Caco-2 (cell line): Measurements from ENCODE around the gene TNFAIP8L2. TPM values are rescaled to one million over a fixed set of nuclear protein-coding genes. Genes with fewer than 3 reads are reported as not detected.

Source experiments
- BruUV-seq: library from RNA; stranded (reverse); fragments of 400-500 nt; replicated peaks from 2 replicates; lab custom pipeline; 2021; lab: Mats Ljungman, UMichigan
- CTCF ChIA-PET: fragments of 300-600 bp; sonication (Branson Sonifier 250); formaldehyde crosslinking; loops from one replicate; lab custom pipeline; 2022; ENCODE audit warnings: antibody characterized with exemption; lab: Charles Lee
- POLR2A ChIA-PET: fragments of 300-600 bp; sonication (Branson Sonifier 250); formaldehyde crosslinking; loops from one replicate; lab custom pipeline; 2022; ENCODE audit warnings: antibody characterized with exemption; lab: Charles Lee
- DNase-seq, 2 experiments: peaks; one replicate each; pipeline versions ENCODE4 v3.0.0 to v3.0.0-alpha.2; 2020 to 2022
- H3K27me3 ChIP-seq: replicated peaks from 2 replicates; pipeline ENCODE4 v1.6.0; 2011; ENCODE audit warnings: low read length; ENCODE audit not compliant: control insufficient read depth, insufficient read depth
- H3K36me3 ChIP-seq: 2 replicates; pipeline ENCODE4 v1.5.1; 2011; ENCODE audit warnings: low read length; ENCODE audit not compliant: control insufficient read depth, insufficient read depth
- H3K4me1 ChIP-seq: fragments of 250-450 bp; sonication (Bioruptor Pico); 2 replicates; pipeline ENCODE4 v1.5.1; 2020; ENCODE audit warnings: mild to moderate bottlenecking
- H3K4me3 ChIP-seq: 2 replicates; pipeline ENCODE4 v1.5.1; 2011; ENCODE audit warnings: low read depth, mild to moderate bottlenecking, control low read depth, low read length
- H3K9me3 ChIP-seq: fragments of 250-450 bp; sonication (Bioruptor Pico); 2 replicates; pipeline ENCODE4 v1.5.1; 2020; ENCODE audit warnings: mild to moderate bottlenecking, moderate library complexity
- H3K27ac Mint-ChIP-seq: one replicate; pipeline ENCODE4 v1.8.0; 2022; ENCODE audit warnings: mixed read lengths; ENCODE audit not compliant: unreplicated experiment
- H3K27me3 Mint-ChIP-seq: one replicate; pipeline ENCODE4 v1.8.0; 2022; ENCODE audit warnings: mixed read lengths; ENCODE audit not compliant: insufficient read depth, unreplicated experiment
- H3K36me3 Mint-ChIP-seq: one replicate; pipeline ENCODE4 v1.8.0; 2022; ENCODE audit warnings: mild to moderate bottlenecking, mixed read lengths; ENCODE audit not compliant: insufficient read depth, unreplicated experiment
- H3K4me1 Mint-ChIP-seq: one replicate; pipeline ENCODE4 v1.8.0; 2022; ENCODE audit warnings: low read depth, mixed read lengths; ENCODE audit not compliant: unreplicated experiment
- H3K4me3 Mint-ChIP-seq: one replicate; pipeline ENCODE4 v1.8.0; 2022; ENCODE audit warnings: mild to moderate bottlenecking, moderate library complexity, mixed read lengths; ENCODE audit not compliant: unreplicated experiment
- H3K9me3 Mint-ChIP-seq: one replicate; pipeline ENCODE4 v1.8.0; 2022; ENCODE audit warnings: mixed read lengths; ENCODE audit not compliant: unreplicated experiment
- intact Hi-C: fragments of 100-400 bp; cut with micrococcal nuclease; formaldehyde crosslinking; loops from one replicate; pipeline ENCODE4 v1.10.0; 2022; ENCODE audit not compliant: unreplicated experiment
- total RNA-seq: library from RNA; stranded (reverse); gene quantifications from 2 replicates; pipeline ENCODE4 v1.2.3, GENCODE V29; 2022
- TF ChIP-seq, protein P1 (sequence below), 2 experiments: fragments of 200-600 bp in 1 of 2; IDR thresholded peaks; 1 replicate in 1 of 2; 2 replicates in 1 of 2; pipeline versions ENCODE4 v1.5.1 to v1.8.0; 2011 to 2022; ENCODE audit warnings: antibody characterized with exemption in 1 of 2, control low read depth in 1 of 2, inconsistent platforms in 1 of 2, low read depth in 1 of 2, low read length in 1 of 2, mild to moderate bottlenecking in 1 of 2, moderate library complexity in 1 of 2; ENCODE audit not compliant: insufficient read depth in 1 of 2, severe bottlenecking in 1 of 2, unreplicated experiment in 1 of 2

The TNFAIP8L2 gene
- total RNA-seq, 1 experiment from 2014 or later: not detected

DNA sequence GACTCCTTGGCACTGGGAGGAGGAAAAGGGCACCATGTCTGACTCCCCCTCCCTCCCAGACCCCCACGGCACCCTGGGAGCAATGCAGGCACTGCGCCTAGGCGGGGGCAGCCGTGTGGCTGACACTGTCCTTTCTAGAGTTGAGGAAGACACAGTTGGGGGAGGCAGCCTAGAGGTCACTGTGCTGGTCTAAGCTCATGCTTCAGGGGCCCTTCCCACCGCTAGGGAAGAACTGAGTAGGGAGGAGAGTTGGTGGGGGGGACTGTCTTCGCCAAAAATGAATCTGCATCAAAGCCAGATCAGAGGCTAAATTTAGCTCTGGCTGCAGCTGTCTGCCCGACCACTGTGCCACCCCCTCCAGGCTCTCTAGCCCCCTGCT lies 13.4 kb upstream of the TNFAIP8L2 start:
- H3K27me3 Mint-ChIP-seq: no peaks in the 10 kb centered on the region
- ChIA-PET CTCF (interaction anchor here (1.1 kb wide), 1 partner anchor 43 kb away, joined by 4 read pairs; no protein-coding TSS in a partner anchor), POLR2A (interaction anchor here (0.6 kb wide), 1 partner anchor 96 kb away, joined by 3 read pairs; the partner anchor contains the start of gene C1orf56)
- no peak for DNase-seq
- H3K9me3 Mint-ChIP-seq: no peaks in the 10 kb centered on the region
- H3K4me1 ChIP-seq: peaks cover 11% of the 10 kb centered on the region
- no TSS peak for BruUV-seq
- H3K4me1 Mint-ChIP-seq: peaks cover 12% of the 10 kb centered on the region
- H3K9me3 ChIP-seq: no peaks in the 10 kb centered on the region
- no peak overlapping the region for H3K4me3 ChIP-seq
- H3K36me3 Mint-ChIP-seq: peaks cover 4% of the 10 kb centered on the region
- no peak overlapping the region for H3K4me3 Mint-ChIP-seq
- no peaks in the 10 kb centered on the region for H3K27me3 ChIP-seq
- intact Hi-C loops: no loop called here
- H3K36me3 ChIP-seq: no peaks in the 10 kb centered on the region
- TF ChIP-seq, protein P1, sequence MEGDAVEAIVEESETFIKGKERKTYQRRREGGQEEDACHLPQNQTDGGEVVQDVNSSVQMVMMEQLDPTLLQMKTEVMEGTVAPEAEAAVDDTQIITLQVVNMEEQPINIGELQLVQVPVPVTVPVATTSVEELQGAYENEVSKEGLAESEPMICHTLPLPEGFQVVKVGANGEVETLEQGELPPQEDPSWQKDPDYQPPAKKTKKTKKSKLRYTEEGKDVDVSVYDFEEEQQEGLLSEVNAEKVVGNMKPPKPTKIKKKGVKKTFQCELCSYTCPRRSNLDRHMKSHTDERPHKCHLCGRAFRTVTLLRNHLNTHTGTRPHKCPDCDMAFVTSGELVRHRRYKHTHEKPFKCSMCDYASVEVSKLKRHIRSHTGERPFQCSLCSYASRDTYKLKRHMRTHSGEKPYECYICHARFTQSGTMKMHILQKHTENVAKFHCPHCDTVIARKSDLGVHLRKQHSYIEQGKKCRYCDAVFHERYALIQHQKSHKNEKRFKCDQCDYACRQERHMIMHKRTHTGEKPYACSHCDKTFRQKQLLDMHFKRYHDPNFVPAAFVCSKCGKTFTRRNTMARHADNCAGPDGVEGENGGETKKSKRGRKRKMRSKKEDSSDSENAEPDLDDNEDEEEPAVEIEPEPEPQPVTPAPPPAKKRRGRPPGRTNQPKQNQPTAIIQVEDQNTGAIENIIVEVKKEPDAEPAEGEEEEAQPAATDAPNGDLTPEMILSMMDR (IDR thresholded peaks at IDR 0.05; ENCODE audit: insufficient read depth in 1 of 2, low read depth in 1 of 2, low read length in 1 of 2, severe bottlenecking in 1 of 2, unreplicated experiment in 1 of 2): no peak
- H3K27ac Mint-ChIP-seq: no peak overlapping the region

DNA sequence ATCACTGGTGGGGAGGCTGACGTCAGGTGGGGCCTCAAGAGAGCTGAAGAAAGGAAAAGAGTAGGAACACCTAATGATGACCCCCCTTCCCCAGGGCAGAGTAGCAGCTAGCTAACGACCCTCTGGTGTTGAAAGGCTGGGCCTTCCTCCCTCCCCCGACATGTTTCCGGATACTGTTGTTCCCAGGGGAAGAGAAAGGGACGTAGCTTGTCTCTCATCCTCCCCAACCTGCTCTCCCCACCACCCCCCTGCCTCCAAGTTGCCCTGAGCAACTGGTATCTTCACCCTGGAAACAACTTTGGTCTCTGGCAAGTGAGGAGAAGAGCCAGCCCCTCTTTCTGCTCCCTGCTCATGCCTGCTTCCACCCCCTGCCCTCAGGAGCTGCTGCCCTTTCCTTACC lies 12.5 kb upstream of the TNFAIP8L2 start:
- BruUV-seq: no TSS peak
- H3K27me3 Mint-ChIP-seq: no peaks in the 10 kb centered on the region
- TF ChIP-seq, protein P1 (IDR thresholded peaks at IDR 0.05; ENCODE audit: insufficient read depth in 1 of 2, low read depth in 1 of 2, low read length in 1 of 2, severe bottlenecking in 1 of 2, unreplicated experiment in 1 of 2): no peak
- H3K36me3 Mint-ChIP-seq: peaks cover 4% of the 10 kb centered on the region
- DNase-seq: no peak
- no peaks in the 10 kb centered on the region for H3K9me3 Mint-ChIP-seq
- CTCF ChIA-PET: no interaction called here
- POLR2A ChIA-PET: no interaction called here
- H3K27me3 ChIP-seq: no peaks in the 10 kb centered on the region
- intact Hi-C loops: no loop called here
- H3K4me3 Mint-ChIP-seq: no peak overlapping the region
- H3K4me3 ChIP-seq: no peak overlapping the region
- H3K9me3 ChIP-seq: no peaks in the 10 kb centered on the region
- H3K4me1 ChIP-seq: peaks cover 16% of the 10 kb centered on the region
- peaks cover 12% of the 10 kb centered on the region for H3K4me1 Mint-ChIP-seq
- no peak overlapping the region for H3K27ac Mint-ChIP-seq
- no peaks in the 10 kb centered on the region for H3K36me3 ChIP-seq

DNA sequence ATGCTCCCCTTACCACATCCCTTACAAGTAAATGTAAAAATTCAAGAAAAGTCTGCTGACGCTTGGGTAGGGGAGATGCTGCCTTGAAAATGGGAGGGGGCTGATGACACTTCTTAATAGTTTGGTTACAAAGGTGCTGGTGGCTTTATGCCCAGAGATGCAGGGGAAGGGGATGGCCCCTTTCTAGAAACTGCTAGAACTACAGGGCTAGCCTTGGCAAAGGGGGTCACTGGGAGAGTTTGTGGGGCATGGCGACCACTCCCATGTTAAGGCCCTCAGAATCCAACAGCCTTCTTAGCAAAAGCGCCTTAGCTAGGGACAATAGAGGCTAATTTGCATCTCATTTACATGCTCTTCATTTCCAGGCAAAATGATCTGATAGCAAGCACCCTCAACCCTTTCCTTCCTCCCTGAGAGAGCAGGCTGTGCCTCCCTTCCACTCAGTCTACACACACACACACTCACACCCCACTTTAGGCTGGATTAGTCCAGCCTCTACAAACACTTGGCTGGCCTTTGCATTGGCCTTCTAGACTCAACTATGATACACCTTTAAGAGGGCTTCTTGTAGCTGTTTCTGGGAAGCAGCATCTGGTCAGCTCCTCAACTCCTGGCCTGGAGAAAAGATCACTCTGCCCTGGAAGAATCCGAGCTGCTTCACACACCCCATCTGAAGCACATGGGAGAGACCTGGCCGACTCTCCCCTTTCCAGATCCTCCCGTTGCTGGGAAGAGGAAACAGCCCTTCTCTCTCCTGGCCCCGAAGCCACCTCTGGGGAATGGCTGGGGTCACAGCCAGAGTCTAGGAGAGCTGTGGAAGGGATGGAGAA lies 11.8 kb upstream of the TNFAIP8L2 start:
- BruUV-seq: no TSS peak
- no peaks in the 10 kb centered on the region for H3K36me3 ChIP-seq
- no peaks in the 10 kb centered on the region for H3K9me3 Mint-ChIP-seq
- ChIA-PET POLR2A (interaction anchor here (0.5 kb wide), 1 partner anchor 67 kb away, joined by 4 read pairs; no protein-coding TSS in a partner anchor), CTCF (interaction anchor here (0.6 to 1.1 kb wide), 2 partner anchors 20 to 45 kb away, joined by 3 to 4 read pairs; no protein-coding TSS in a partner anchor)
- DNase-seq: no peak
- H3K27me3 Mint-ChIP-seq: no peaks in the 10 kb centered on the region
- H3K4me1 Mint-ChIP-seq: peaks cover 12% of the 10 kb centered on the region
- TF ChIP-seq, protein P1 (IDR thresholded peaks at IDR 0.05; ENCODE audit: insufficient read depth in 1 of 2, low read depth in 1 of 2, low read length in 1 of 2, severe bottlenecking in 1 of 2, unreplicated experiment in 1 of 2): no peak
- H3K4me1 ChIP-seq: peaks cover 16% of the 10 kb centered on the region
- no peak overlapping the region for H3K4me3 ChIP-seq
- no peaks in the 10 kb centered on the region for H3K27me3 ChIP-seq
- intact Hi-C loops: no loop called here
- peaks cover 4% of the 10 kb centered on the region for H3K36me3 Mint-ChIP-seq
- H3K27ac Mint-ChIP-seq: no peak overlapping the region
- H3K9me3 ChIP-seq: no peaks in the 10 kb centered on the region
- H3K4me3 Mint-ChIP-seq: no peak overlapping the region
